NCI-H1930 (cell line): ENCODE results near the gene OR8U1.
"Not testable (repeated sequence)": the region's sequence is repeated elsewhere in the genome, so short reads cannot be mapped to it uniquely, and the experiment has no call there.

Experiments used
- DNase-seq, 2 experiments: peaks; one replicate each; lab custom pipeline; 2025; lab: John Stamatoyannopoulos, UW

OR8U1 gene

GRCh38 chr11:56375324-56375723 is at the start of gene OR8U1:
TSS of gene OR8U1 (plus strand) at chr11:56375624. CDS start at chr11:56375624, 0 bp downstream.
- no peak for DNase-seq

- DNase-seq, result peak in 1 of 2 experiments; percentile 2
Measured at GRCh38 chr11:56331861-56332491, 43.4 kb upstream of the OR8U1 start.

DNA sequence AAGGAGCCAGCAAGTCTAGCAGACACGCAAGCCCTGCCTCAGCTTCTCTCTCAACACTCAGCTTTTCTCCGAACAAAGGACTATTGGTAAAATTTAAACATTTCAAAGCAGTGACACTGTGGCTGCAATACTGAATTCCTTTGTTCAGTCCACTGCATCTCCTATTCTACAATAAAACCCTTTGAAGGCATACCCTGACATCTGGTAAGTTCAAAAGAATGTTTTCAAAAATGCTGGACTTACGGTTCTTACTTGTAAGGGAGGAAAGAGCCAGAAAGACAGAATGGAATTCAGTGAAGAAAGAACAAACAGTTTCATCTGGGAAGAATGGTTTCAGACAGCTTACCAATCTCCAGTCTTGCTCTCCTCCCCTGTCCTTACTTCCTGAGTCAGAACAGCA is 42.3 kb upstream of the OR8U1 start:
- DNase-seq, result no peak

- no peak for DNase-seq
Measured at GRCh38 chr11:56340289-56340688, 35.1 kb upstream of the OR8U1 start.

GRCh38 chr11:56345739-56346138 is 29.7 kb upstream of the OR8U1 start, which contains the start of gene OR8K1:
TSS of gene OR8K1 (plus strand) at chr11:56346039. CDS start at chr11:56346039, 0 bp downstream.
- DNase-seq, result no peak

DNA sequence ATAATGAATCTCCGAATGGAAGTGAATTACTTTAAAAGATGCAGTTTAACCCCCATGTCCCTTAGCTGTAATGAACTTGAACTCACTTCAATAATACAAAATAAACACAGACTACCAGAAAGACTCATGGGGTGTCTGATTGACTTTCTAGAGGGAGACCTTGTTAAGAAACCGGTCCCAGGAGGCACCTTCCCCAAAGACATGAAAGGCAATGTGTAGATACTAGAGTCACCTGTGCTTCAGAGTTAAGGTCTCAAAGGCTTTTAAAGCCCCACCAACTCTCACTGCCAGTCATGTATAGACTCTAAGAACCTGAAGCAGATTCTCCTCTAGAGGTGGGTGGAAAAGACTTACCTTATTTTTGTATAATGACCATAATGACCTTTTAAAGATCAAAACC is 21.4 kb upstream of the OR8U1 start, which contains the start of gene OR8J1:
Gene OR8J1, plus strand, starts transcription at position 301 of the 400 bp plus-strand sequence. CDS start 5,956 bp downstream, outside the sequence.
- no peak for DNase-seq

- no peak for DNase-seq
Measured at GRCh38 chr11:56380120-56380519, 4.7 kb downstream of the OR8U1 start.

DNA sequence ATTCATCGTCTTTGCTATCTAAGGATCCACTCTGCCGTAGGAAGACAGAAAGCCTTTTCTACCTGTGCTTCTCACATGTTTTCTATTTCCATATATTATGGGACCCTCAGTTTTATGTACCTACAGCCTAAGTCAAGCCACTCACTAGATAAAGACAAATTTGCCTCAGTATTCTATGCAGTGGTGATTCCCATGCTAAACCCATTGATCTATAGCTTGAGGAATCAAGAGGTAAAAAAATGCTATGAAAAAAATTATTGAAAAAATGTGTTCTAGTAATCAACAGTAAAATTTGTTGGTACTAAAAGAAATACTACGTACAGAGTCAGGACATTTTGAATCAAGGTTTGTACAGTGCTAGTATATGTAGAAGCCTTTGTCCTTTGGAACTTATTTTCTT is 19.0 kb downstream of the OR8U1 start:
- DNase-seq, result no peak

DNA sequence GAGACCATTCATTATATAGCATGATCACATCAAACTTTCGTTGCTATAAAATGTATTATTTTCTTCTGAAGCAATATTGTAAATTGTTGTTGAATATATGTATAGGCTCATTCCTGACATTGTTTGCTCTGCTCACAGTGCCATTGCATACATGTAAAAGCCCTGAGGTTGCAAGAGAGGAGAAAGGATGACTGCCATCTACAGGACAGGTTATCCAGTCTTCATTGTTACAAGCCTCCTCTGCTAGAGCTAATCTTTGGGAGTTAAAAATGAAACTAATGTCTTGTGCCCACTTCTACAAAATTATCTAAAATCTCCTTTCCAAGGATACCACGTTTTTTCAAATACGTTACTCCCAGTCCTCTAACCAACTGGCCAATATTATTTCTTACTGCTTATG is 20.6 kb downstream of the OR8U1 start:
- DNase-seq, result no peak

DNA sequence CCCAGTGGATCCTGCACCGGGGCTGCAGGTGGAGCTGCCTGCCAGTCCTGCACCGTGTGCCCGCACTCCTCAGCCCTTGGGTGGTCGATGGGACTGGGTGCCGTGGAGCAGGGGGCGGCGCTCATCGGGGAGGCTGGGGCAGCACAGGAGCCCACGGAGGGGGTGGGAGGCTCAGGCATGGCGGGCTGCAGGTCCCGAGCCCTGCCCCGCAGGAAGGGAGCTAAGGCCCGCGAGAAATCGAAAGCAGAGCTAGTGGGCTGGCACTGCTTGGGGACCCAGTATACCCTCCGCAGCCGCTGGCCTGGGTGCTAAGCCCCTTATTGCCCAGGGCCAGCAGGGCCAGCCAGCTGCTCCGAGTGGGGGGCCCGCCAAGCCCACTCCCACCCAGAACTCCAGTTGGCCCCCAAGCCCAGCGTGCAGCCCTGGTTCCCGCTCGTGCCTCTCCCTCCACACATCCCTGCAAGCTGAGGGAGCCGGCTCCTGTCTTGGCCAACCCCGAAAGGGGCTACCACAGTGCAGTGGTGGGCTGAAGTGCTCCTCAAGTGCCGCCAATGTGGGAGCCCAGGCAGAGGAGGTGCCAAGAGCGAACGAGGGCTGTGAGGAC is 26.5 kb downstream of the OR8U1 start:
- not testable (repeated sequence) for DNase-seq

DNA sequence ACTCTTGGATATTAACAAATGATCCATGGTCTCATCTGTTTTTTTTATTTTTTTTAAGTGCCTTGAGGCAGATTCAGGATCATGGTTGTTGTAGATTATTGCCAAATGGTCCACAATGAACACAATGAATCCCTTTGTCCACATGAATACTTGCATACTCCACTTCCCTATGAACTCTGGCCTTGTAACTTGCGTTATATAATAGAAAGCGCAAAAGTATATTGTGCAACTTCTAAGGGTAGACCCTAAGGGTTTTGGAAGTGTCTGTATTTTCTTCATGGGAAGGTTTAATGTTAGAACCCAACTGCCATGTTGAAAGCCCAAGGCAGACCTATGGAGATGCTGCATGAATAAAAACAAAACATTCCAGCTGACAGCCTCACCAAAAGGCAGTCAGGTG is 29.0 kb downstream of the OR8U1 start:
- no peak for DNase-seq

GRCh38 chr11:56410801-56411200 is 35.4 kb downstream of the OR8U1 start:
- no peak for DNase-seq

- DNase-seq, result no peak
Measured at GRCh38 chr11:56412396-56412795, 37.0 kb downstream of the OR8U1 start, which contains the start of gene OR5AL1. TSS of gene OR5AL1 (plus strand) at chr11:56412696.
